LHCN-M2 (cell line): ENCODE data around the gene SLC16A14. TPM values are rescaled to one million over a fixed set of nuclear protein-coding genes. Genes with fewer than 3 reads are reported as not detected.

Experiments
- DNase-seq: peaks from one replicate; pipeline ENCODE4 v3.0.0-alpha.2; 2012; ENCODE audit warnings: low read depth
- total RNA-seq: library from RNA; depleted of rRNA; stranded (reverse); fragments of >200 nt; gene quantifications from 2 replicates; pipeline ENCODE4 v1.2.3, GENCODE V29; 2014; rRNA removed

The SLC16A14 gene
- total RNA-seq, 1 experiment from 2014 or later, result 0.11 TPM

- no peak for DNase-seq
Observed at GRCh38 chr2:230043025-230043424, 25.7 kb downstream of the SLC16A14 start.

- peak; percentile 20 for DNase-seq
Observed at GRCh38 chr2:230042195-230042594, 26.5 kb downstream of the SLC16A14 start.

GRCh38 chr2:230023313-230023712 lies 45.4 kb downstream of the SLC16A14 start:
- DNase-seq, result no peak

GRCh38 chr2:230019742-230020141 lies 49.0 kb downstream of the SLC16A14 start:
- DNase-seq, result no peak

- peak; percentile 44 for DNase-seq
Observed at GRCh38 chr2:230018153-230018552, 50.6 kb downstream of the SLC16A14 start.

- DNase-seq, result no peak
Observed at GRCh38 chr2:230016844-230017243, 51.9 kb downstream of the SLC16A14 start.

GRCh38 chr2:230012267-230012884 lies 56.3 kb downstream of the SLC16A14 start:
- no peak for DNase-seq

GRCh38 chr2:230011617-230012016 lies 57.1 kb downstream of the SLC16A14 start:
- DNase-seq, result peak; percentile 17

- no peak for DNase-seq
Observed at GRCh38 chr2:230010501-230010900, 58.2 kb downstream of the SLC16A14 start.

GRCh38 chr2:230008708-230009066 lies 60.0 kb downstream of the SLC16A14 start:
- DNase-seq, result no peak

GRCh38 chr2:230007931-230008707 lies 60.6 kb downstream of the SLC16A14 start:
- peak; percentile 58 for DNase-seq

GRCh38 chr2:230000118-230000841 lies 68.4 kb downstream of the SLC16A14 start:
- no peak for DNase-seq

- DNase-seq, result no peak
Observed at GRCh38 chr2:229997565-229997964, 71.2 kb downstream of the SLC16A14 start.

GRCh38 chr2:229996320-229996719 lies 72.4 kb downstream of the SLC16A14 start:
- DNase-seq, result no peak

GRCh38 chr2:229993236-229993635 lies 75.5 kb downstream of the SLC16A14 start:
- no peak for DNase-seq

Other genes with a start within 250 kb of the SLC16A14 start
- 145 and 160 TPM in 2 replicates for gene TRIP12, start 146.9 kb downstream of the SLC16A14 start, total RNA-seq
- 3.1 TPM in 2 replicates for gene FBXO36, start 146.4 kb downstream of the SLC16A14 start, total RNA-seq
- 12.6 and 20.8 TPM in 2 replicates for gene SP110, start 151.1 kb upstream of the SLC16A14 start, total RNA-seq
- gene SP140, start 156.8 kb upstream of the SLC16A14 start, total RNA-seq, result 0.34 TPM in 1 of 2 replicates, not detected in the other